ENCODE data around the gene BCL2.
"Not testable (repeated sequence)": the region's sequence is repeated elsewhere in the genome, so short reads cannot be mapped to it uniquely, and the experiment has no call there.

Gene BCL2

GRCh38 chr18:63234432-63234831 lies 85.1 kb downstream of the BCL2 start:
- DNase-seq (ENCODE audit: low read depth), result no peak

GRCh38 chr18:63233334-63233733 lies 86.2 kb downstream of the BCL2 start:
- DNase-seq (ENCODE audit: low read depth), result no peak

DNA sequence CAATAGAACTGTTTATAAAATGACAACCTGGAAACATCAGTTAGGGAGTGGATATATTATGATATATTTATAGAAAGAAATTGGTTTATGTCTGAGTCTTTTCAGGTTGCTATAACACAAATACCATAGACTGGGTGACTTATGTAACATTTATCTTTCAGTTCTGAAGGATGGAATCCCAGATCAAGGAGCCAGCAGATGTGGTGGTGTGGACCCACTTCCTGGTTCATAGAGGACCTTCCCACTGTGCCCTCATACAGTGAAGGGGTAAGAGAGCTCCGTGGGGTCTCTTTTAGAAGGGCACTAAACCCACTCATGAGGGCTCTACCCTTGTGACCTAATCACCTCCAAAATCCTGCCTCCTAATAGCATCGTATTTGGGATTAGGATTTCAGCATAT lies 86.7 kb downstream of the BCL2 start:
- DNase-seq (ENCODE audit: low read depth), result no peak

DNA sequence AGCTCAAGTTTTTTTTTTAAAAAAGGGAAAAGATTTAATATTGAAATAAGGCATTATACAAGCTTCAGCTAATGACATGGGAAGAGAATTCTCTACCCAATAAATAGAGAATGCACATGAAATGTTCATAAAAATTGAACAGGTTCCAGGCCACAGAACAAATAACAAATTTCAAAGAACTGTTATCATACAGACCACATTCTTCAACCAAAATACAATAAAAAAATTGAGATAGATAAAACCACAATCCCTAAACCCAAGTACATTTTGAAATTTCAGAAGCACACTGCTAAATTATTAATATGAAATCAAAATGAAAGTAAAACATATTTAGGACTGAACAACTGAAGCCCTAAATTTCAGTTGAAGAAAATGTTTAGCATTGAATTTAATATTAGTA lies 89.6 kb downstream of the BCL2 start:
- DNase-seq (ENCODE audit: low read depth), result no peak

DNA sequence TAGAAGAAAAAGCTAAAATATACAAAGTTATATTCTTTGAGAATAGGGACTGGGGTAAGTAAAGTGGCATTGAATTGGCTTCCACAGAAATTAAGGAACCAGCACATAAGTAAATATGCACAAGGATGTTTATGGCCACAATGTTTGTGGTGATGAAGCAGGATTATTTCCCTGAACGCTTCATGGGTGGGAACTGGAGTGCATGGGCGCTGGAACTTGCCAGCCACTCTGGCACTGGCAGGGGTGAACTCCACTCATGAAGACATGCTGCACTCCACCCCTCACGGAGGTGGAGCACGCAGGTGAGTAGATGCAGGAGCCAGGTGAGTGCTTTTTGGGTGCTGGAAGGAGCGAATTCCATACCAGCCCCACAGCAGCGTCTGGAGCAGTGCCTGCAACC lies 94.1 kb downstream of the BCL2 start:
- DNase-seq (ENCODE audit: low read depth), result no peak

DNA sequence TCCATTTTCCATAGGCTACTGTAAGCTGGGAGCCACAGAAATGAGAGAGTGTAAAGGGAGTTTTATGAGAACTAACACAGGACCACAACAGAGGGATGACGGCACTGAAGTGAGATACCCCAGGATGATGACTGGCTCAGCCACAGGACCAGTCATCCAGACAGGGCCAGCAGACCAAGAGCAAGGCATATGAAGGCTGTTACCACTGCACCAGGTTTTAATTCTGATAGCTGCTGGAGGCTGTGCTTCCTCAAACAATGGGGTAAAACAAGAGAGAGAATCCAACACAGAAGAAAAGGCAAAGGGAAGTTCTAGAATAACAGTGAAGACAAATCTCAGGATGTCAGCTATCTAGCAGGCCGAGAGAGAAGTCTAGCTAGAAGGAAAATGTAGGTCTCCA lies 94.9 kb downstream of the BCL2 start:
- DNase-seq (ENCODE audit: low read depth), result no peak

DNA sequence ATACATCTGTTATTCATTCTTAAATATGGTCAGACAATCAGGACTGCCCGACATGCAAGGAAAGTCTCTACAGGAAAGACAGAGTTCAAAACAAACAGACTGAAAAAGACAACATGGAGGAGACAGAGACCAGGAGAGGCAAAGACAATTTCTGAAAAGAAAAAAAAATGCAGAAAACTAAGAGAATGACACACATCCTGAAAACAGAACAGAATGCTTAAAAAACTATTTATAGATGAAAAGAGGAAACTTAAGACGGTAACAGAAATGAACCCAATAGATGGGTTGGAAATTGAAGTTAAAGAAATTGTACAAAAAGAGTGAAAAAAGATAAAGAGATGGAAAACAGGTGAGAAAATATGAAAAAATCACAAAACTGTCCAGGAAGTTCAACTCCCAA lies 95.7 kb downstream of the BCL2 start:
- DNase-seq (ENCODE audit: low read depth), result no peak

GRCh38 chr18:63220903-63221302 lies 98.7 kb downstream of the BCL2 start:
- no peak for DNase-seq (ENCODE audit: low read depth)

DNA sequence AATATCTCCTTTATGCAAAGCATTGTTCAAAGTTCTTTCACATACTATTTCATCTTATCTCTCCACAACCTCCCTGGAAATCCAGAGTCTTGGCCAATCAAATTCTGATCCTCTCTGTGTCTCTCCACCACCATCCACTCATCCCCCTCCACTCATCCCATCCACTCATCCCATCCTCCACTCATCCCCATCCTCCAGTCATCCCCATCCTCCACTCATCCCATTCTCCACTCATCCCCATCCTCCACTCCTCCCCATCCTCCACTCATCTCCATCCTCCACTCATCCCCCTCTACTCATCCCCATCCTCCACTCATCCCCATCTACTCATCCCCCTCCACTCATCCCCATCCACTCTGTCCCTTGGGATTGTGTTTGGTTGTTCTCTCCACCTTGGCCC lies 101.1 kb downstream of the BCL2 start:
- DNase-seq (ENCODE audit: low read depth), result no peak

DNA sequence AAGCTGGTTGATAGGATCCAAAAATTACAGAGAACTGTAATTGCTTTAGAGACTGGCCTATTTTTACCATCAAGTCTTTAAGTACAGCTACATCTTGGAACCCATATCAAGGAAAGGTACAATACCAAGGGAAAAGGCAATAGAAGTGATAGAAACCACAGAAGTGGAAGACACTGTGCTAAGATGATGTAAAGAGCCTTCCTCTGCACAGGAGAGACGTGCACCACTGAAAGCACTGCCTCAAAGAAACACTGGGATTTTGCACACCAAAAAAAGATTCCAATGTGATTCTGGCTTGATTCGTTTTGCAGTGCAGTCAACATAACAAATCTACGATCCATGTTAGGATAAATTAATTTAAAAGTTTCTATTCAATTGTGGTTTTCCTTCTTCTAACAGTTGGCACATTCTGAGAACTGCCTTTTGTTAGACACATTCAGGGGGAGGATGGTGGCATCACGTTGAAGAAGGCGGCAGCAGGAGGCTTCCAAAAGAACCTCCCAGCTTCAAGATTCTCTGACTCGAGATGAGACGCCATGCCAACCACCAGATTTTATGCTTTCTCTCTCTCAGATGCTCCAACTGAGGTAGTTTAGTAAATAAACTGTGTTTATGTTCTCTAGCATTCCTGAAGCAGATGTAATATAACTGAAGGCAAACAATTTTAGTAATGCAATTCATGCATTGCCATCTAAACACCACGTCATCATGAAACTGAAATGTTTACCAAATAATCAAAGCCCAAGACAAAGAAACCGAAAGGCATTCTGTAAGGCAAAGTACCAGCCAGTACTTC lies 102.9 kb downstream of the BCL2 start:
- DNase-seq (ENCODE audit: low read depth), result no peak

GRCh38 chr18:63213936-63214671 lies 105.5 kb downstream of the BCL2 start:
- DNase-seq (ENCODE audit: low read depth), result no peak

GRCh38 chr18:63213331-63213900 lies 106.2 kb downstream of the BCL2 start:
- DNase-seq (ENCODE audit: low read depth), result no peak

GRCh38 chr18:63210521-63210920 lies 109.0 kb downstream of the BCL2 start:
- DNase-seq (ENCODE audit: low read depth), result no peak

- no peak for DNase-seq (ENCODE audit: low read depth)
Measured at GRCh38 chr18:63208676-63209075, 110.9 kb downstream of the BCL2 start.

GRCh38 chr18:63207835-63208234 lies 111.7 kb downstream of the BCL2 start:
- no peak for DNase-seq (ENCODE audit: low read depth)

DNA sequence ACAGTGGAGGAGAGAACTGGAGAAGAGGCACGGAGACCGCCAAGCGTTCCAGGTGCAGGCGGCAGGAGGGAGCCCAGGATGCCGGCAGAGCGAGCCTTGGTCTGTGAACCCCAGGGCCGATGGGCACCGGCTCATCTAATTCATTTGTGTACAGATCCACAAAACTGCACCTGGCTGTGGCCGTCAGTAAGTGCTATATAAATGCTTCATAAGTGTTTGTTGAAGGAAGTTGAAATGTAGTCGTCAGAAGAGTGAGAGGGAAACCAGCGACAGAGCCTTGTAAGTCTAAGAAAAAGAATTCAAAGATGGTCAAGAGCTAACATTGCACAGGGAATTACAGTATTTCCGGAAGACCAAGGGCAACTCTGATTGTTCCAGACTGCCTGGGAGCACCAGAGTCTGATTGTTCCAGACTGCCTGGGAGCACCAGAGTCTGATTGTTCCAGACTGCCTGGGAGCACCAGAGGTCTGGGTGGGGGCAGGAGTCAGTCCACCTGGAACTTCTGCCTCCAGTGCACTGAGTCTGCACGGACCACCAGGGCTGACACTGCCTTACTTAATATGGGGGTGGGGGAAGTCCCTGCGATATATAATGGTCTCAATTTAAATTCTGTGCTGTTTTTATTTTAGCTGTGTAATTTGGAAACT lies 112.3 kb downstream of the BCL2 start:
- DNase-seq (ENCODE audit: low read depth), result no peak

- no peak for DNase-seq (ENCODE audit: low read depth)
Measured at GRCh38 chr18:63206433-63207142, 113.0 kb downstream of the BCL2 start.

DNA sequence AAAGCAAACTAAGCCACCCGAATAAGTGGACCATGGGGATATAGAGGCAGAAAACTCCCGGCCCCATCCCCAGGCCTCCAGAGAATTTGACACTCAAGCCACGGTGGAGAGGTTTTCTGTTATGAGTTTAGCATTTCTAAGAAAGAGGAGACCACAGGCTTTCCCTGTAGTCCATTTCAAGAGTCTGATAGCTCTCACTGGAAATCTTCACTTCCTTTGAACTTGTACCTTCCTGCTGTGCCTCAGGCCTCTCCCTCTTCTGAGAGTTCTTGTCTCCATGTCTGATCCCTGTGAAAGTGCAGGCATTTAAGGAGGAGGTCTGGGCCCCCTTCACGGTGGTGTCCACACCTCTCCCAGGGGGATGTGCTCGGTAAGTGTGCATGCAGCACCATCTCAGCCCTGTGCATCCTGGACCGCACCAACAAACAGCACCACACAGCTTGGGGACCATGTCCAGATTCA lies 113.7 kb downstream of the BCL2 start:
- DNase-seq (ENCODE audit: low read depth), result no peak

GRCh38 chr18:63203497-63203896 lies 116.1 kb downstream of the BCL2 start:
- DNase-seq (ENCODE audit: low read depth), result no peak

DNA sequence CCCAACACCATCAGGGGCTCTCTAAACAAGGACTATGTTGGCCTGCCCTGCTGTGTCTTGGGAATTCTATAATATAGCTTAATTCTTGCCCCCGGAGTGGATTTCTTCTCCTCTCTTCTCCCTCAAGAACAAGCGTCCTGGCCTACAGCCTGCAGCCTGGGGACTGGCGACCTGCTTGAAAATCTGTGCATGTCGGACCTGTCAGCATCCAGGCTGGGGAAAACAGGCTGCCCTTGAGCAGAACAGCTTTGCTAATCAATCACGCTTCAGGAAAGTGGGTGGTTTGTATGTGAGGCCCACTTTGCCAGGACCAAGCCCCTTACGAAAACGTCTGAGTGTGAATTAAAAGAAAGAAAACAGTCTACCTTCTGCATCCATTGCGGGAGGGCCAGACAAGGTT lies 116.7 kb downstream of the BCL2 start:
- no peak for DNase-seq (ENCODE audit: low read depth)

DNA sequence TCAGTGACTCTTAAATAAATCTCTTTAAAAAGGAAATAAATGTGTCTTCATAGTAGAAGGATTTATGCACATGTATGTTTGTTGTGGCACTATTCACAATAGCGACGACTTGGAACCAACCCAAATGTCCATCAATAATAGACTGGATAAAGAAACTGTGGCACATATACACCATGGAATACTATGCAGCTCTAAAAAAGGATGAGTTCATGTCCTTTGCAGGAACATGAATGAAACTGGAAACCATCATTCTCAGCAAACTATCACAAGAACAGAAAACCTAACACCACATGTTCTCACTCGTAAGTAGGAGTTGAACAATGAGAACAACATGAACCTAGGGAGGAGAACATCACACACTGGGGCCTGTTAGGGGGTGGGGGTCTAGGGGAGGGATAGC lies 118.1 kb downstream of the BCL2 start:
- not testable (repeated sequence) for DNase-seq (ENCODE audit: low read depth)

- DNase-seq (ENCODE audit: low read depth), result peak; percentile 13
Measured at GRCh38 chr18:63199743-63200241, 119.8 kb downstream of the BCL2 start.
